ENCODE results near the gene STEAP3.

GRCh38 chr2:119180892-119181291 is 42.7 kb upstream of the STEAP3 start:
- TF ChIP-seq, protein P1, sequence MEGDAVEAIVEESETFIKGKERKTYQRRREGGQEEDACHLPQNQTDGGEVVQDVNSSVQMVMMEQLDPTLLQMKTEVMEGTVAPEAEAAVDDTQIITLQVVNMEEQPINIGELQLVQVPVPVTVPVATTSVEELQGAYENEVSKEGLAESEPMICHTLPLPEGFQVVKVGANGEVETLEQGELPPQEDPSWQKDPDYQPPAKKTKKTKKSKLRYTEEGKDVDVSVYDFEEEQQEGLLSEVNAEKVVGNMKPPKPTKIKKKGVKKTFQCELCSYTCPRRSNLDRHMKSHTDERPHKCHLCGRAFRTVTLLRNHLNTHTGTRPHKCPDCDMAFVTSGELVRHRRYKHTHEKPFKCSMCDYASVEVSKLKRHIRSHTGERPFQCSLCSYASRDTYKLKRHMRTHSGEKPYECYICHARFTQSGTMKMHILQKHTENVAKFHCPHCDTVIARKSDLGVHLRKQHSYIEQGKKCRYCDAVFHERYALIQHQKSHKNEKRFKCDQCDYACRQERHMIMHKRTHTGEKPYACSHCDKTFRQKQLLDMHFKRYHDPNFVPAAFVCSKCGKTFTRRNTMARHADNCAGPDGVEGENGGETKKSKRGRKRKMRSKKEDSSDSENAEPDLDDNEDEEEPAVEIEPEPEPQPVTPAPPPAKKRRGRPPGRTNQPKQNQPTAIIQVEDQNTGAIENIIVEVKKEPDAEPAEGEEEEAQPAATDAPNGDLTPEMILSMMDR (IDR thresholded peaks at IDR 0.05; ENCODE audit: insufficient read depth, low read depth, low read length), result no peak
- TF ChIP-seq EZH2 (IDR thresholded peaks at IDR 0.05; ENCODE audit: insufficient read depth, low read length), result no peak

Data from astrocyte (in vitro differentiated cells and primary cell).